GM23248 (cell line): ENCODE measurements around the gene ISL2. TPM values are rescaled to one million over a fixed set of nuclear protein-coding genes. Genes with fewer than 3 reads are reported as not detected.

Experiments used
- DNase-seq: peaks from one replicate; pipeline ENCODE4 v3.0.0-alpha.2; 2015
- H2AFZ ChIP-seq: fragments of 200-600 bp; sonication (generic); 2 replicates; pipeline ENCODE4 v1.6.1; 2016; ENCODE audit warnings: antibody characterized with exemption
- H3F3A ChIP-seq: fragments of 200-600 bp; sonication (generic); 2 replicates; pipeline ENCODE4 v1.6.1; 2016; ENCODE audit warnings: mild to moderate bottlenecking, antibody characterized with exemption, mixed run types; ENCODE audit not compliant: insufficient read depth
- H3K27ac ChIP-seq: fragments of 200-600 bp; sonication (generic); 2 replicates; pipeline ENCODE4 v1.5.1; 2016; ENCODE audit warnings: mild to moderate bottlenecking
- H3K27me3 ChIP-seq: fragments of 200-600 bp; sonication (generic); replicated peaks from 2 replicates; pipeline ENCODE4 v1.6.1; 2016; ENCODE audit warnings: mild to moderate bottlenecking; ENCODE audit not compliant: insufficient read depth
- H3K36me3 ChIP-seq: fragments of 200-600 bp; sonication (generic); 2 replicates; pipeline ENCODE4 v1.6.1; 2016; ENCODE audit warnings: low read depth, mild to moderate bottlenecking
- H3K4me1 ChIP-seq: fragments of 200-600 bp; sonication (generic); 2 replicates; pipeline ENCODE4 v1.6.1; 2016; ENCODE audit warnings: mild to moderate bottlenecking; ENCODE audit not compliant: insufficient read depth
- H3K4me2 ChIP-seq: fragments of 200-600 bp; sonication (generic); one replicate; pipeline ENCODE4 v1.6.1; 2016; ENCODE audit warnings: mild to moderate bottlenecking; ENCODE audit not compliant: unreplicated experiment
- H3K4me3 ChIP-seq: fragments of 200-600 bp; sonication (generic); 2 replicates; pipeline ENCODE4 v1.5.1; 2016; ENCODE audit warnings: mild to moderate bottlenecking
- H3K79me2 ChIP-seq: fragments of 200-600 bp; sonication (generic); 2 replicates; pipeline ENCODE4 v1.6.1; 2016; ENCODE audit warnings: mild to moderate bottlenecking; ENCODE audit not compliant: insufficient read depth
- H3K9ac ChIP-seq: fragments of 200-600 bp; sonication (generic); 2 replicates; pipeline ENCODE4 v1.6.1; 2016; ENCODE audit warnings: mild to moderate bottlenecking
- H3K9me2 ChIP-seq: fragments of 200-600 bp; sonication (generic); 2 replicates; pipeline ENCODE4 v1.6.1; 2016; ENCODE audit warnings: mixed run types, mild to moderate bottlenecking, moderate library complexity; ENCODE audit not compliant: insufficient read depth
- H3K9me3 ChIP-seq: fragments of 200-600 bp; sonication (generic); one replicate; pipeline ENCODE4 v1.6.1; 2017; ENCODE audit warnings: low read depth
- H4K20me1 ChIP-seq: fragments of 200-600 bp; sonication (generic); 2 replicates; pipeline ENCODE4 v1.6.0; 2016; ENCODE audit not compliant: insufficient read depth
- EZH2 ChIP-seq: fragments of 200-600 bp; sonication (generic); IDR thresholded peaks from 2 replicates; pipeline ENCODE4 v1.6.1; 2018; ENCODE audit warnings: antibody characterized with exemption, mild to moderate bottlenecking; ENCODE audit not compliant: insufficient read depth, poor library complexity, severe bottlenecking
- EZH2phosphoT487 ChIP-seq: fragments of 200-600 bp; sonication (generic); IDR thresholded peaks from 2 replicates; pipeline ENCODE4 v1.6.1; 2018; ENCODE audit warnings: antibody characterized with exemption, moderate library complexity, mild to moderate bottlenecking, low read depth; ENCODE audit not compliant: insufficient read depth
- WGBS, 2 experiments: methylation state at CpG; one replicate each; pipeline ENCODE4 v1.1.6; 2015 to 2017; ENCODE audit warnings: low lambda C conversion rate in 2 of 2, low coverage in 1 of 2; ENCODE audit errors: missing lambda C conversion rate in 2 of 2; 5-methylcytosine and 5-hydroxymethylcytosine counted together
- in situ Hi-C: fragments of 300-500 bp; cut with MboI; formaldehyde crosslinking; loops from 2 replicates; pipeline ENCODE4 v1.15.0; 2020
- polyA plus RNA-seq: library from polyadenylated mRNA; unstranded; fragments of >200 nt; fragmentation: Nextera tagmentation; extraction: Ambion mirVana; gene quantifications from 2 replicates; pipeline ENCODE4 v1.2.1, GENCODE V29; 2016
- total RNA-seq: library from RNA; depleted of rRNA; stranded (reverse); fragments of >200 nt; shearing (Covaris generic); gene quantifications from 2 replicates; pipeline ENCODE4 v1.2.3, GENCODE V29; 2014

The ISL2 gene
- total and polyA plus RNA-seq, 2 experiments from 2014 or later, result 0.98 to 2.2 TPM

DNA sequence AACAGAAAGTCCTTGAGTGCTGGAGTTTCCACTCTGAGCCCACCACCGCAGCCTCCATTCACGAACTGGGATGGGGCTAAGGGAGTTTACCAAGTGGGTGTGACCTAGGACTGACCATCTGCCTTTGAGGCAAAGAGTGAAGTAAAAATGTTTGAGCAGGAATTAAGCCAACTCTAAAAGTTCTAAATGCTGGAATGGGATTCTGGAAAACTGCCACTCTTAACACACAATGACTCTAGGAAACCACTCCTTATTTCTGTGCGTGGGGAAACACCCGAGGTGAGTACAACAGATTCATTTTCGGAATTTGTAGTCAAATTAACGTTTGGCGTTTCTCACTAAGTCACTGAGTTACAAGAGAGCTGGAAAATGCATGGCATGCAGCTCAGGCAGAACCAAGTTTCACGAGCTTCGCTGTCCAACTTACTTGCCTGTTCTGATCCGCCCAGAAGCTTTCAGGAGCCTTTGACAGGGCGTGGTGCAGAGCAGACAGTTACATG lies 31.6 kb downstream of the ISL2 start:
- no peak overlapping the region for H3K4me3 ChIP-seq
- no peak overlapping the region for H2AFZ ChIP-seq
- H3K9ac ChIP-seq, result no peak overlapping the region
- no peaks in the 10 kb centered on the region for H3K4me1 ChIP-seq
- H3K9me2 ChIP-seq, result no peaks in the 10 kb centered on the region
- in situ Hi-C loops, result no loop called here
- H3K27me3 ChIP-seq, result no peaks in the 10 kb centered on the region
- no peak overlapping the region for H3K27ac ChIP-seq
- H3F3A ChIP-seq, result no peaks in the 10 kb centered on the region
- H3K9me3 ChIP-seq, result no peaks in the 10 kb centered on the region
- DNase-seq, result no peak
- TF ChIP-seq EZH2 (no peak), EZH2phosphoT487 (no peak)
- H3K36me3 ChIP-seq, result no peaks in the 10 kb centered on the region
- no peaks in the 10 kb centered on the region for H4K20me1 ChIP-seq
- no peak overlapping the region for H3K4me2 ChIP-seq
- H3K79me2 ChIP-seq, result no peaks in the 10 kb centered on the region
- WGBS, 2 experiments, result 75 to 79% methylated on average over 11 of the region's 11 CpGs

DNA sequence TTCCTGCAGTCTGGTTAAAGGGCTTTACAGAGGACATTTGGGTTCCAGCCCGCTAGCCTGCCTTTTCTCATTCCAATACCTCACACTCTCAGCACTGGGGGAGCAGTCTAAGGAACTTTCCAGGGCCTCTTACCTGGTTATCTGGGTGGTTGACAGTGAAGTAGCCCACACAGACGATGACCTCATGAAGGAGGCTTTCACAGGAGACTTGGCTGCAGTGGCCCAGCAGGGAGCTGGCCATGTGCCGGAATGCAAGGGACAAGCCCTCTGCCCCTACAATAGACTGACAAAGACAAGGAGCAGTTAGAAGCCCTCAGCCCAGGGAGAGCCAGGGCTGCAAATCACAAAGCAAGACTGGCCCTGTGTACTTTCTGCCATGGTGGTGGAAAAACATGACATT lies 39.5 kb downstream of the ISL2 start:
- no peak for TF ChIP-seq EZH2phosphoT487
- no peak for TF ChIP-seq EZH2
- Histone ChIP-seq H3K79me2 (no peaks in the 10 kb centered on the region), H4K20me1 (no peaks in the 10 kb centered on the region), H3K9me3 (no peaks in the 10 kb centered on the region), H3K4me2 (no peak overlapping the region), H3K9me2 (no peaks in the 10 kb centered on the region), H3K4me1 (no peaks in the 10 kb centered on the region), H3K27ac (no peak overlapping the region), H3K36me3 (no peaks in the 10 kb centered on the region), H3K9ac (no peak overlapping the region), H3F3A (no peaks in the 10 kb centered on the region), H2AFZ (no peak overlapping the region), H3K27me3 (no peaks in the 10 kb centered on the region), H3K4me3 (no peak overlapping the region)
- no peak for DNase-seq
- WGBS, 2 experiments, result 97 to 100% methylated on average over 3 of the region's 3 CpGs
- in situ Hi-C loops, result no loop called here

DNA sequence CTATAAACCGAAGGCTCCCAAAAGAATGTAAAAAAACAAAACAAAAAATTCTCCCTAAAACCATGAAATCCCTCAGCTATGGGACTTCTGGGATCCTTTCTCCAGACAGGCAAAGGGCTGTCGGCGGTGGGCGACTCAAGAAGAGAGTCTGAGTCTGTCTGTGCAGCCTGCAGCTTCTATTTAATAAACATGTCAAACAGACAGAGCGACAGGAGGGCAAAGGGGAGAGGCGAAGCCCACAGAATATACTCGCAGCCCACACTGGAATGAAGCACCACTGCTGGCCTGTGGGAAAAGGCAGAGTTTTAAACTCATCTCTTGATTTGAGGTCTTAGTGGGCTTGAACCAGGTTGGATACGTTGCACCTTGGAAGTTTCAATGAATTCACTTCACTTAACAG lies 40.2 kb downstream of the ISL2 start:
- Histone ChIP-seq H3K27me3 (no peaks in the 10 kb centered on the region), H3K9me3 (no peaks in the 10 kb centered on the region), H3K9ac (no peak overlapping the region), H3K4me1 (no peaks in the 10 kb centered on the region), H3F3A (no peaks in the 10 kb centered on the region), H3K27ac (no peak overlapping the region), H3K9me2 (no peaks in the 10 kb centered on the region), H3K4me2 (no peak overlapping the region), H4K20me1 (no peaks in the 10 kb centered on the region), H3K4me3 (no peak overlapping the region), H2AFZ (no peak overlapping the region), H3K36me3 (no peaks in the 10 kb centered on the region), H3K79me2 (no peaks in the 10 kb centered on the region)
- 82 to 86% methylated on average over 8 of the region's 8 CpGs for WGBS, 2 experiments
- no peak for DNase-seq
- in situ Hi-C loops, result no loop called here
- TF ChIP-seq EZH2phosphoT487 (no peak), EZH2 (no peak)

DNA sequence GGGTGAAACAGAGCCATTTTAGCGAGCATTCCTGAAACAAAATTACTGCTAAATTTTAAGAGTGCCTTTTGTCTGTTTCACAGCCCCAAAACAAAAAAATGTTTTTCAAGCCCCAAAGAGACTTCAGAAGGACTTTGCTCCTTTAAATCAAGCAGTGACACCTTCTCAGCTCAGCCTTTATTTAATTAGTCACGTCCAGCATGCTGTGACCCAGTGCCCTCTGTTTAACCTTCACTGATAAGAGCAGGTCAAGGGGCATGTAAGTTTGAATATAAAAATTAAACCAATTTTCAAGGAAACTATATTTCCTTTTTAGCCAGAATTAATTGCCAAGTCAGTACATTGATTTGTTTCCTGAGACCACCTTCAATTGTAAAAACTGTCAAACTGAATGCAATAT lies 40.6 kb downstream of the ISL2 start:
- Histone ChIP-seq H3K9ac (no peak overlapping the region), H2AFZ (no peak overlapping the region), H3K9me3 (no peaks in the 10 kb centered on the region), H3K79me2 (no peaks in the 10 kb centered on the region), H3K4me3 (no peak overlapping the region), H3K27ac (no peak overlapping the region), H3K9me2 (no peaks in the 10 kb centered on the region), H3K36me3 (no peaks in the 10 kb centered on the region), H3K27me3 (no peaks in the 10 kb centered on the region), H3K4me1 (no peaks in the 10 kb centered on the region), H3K4me2 (no peak overlapping the region), H3F3A (no peaks in the 10 kb centered on the region), H4K20me1 (no peaks in the 10 kb centered on the region)
- DNase-seq, result no peak
- in situ Hi-C loops, result no loop called here
- TF ChIP-seq EZH2phosphoT487, result no peak
- TF ChIP-seq EZH2, result no peak
- WGBS, 2 experiments, result 29 to 48% methylated on average over 2 of the region's 2 CpGs

DNA sequence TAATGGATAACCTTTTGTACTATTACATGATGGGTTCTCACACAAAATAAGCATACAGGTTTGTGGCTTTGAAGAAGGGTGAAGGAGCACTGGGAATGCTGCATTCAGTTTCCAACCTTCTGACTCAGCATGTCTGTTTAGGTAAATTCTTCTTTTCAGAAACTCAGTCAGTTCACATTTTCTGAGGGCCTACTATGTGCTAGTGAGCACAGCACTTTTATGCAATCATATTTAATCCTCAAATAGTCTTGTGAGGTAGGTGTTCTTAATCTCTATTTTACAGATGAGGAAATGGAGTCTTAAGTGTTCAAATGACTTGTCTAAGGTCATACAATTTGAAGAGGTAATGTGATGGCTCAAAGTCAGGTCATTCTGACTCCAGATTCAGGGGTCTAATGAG lies 41.2 kb downstream of the ISL2 start:
- H3K27ac ChIP-seq, result no peak overlapping the region
- DNase-seq, result no peak
- in situ Hi-C loops, result no loop called here

More for the DNA sequence above, 41.2 kb downstream of the ISL2 start:
- no peak overlapping the region for H3K4me3 ChIP-seq
- no peaks in the 10 kb centered on the region for H3K9me2 ChIP-seq
- H3F3A ChIP-seq, result no peaks in the 10 kb centered on the region
- no peaks in the 10 kb centered on the region for H3K36me3 ChIP-seq
- no peaks in the 10 kb centered on the region for H4K20me1 ChIP-seq
- H3K9me3 ChIP-seq, result no peaks in the 10 kb centered on the region
- no peak overlapping the region for H2AFZ ChIP-seq
- no peak overlapping the region for H3K4me2 ChIP-seq
- no peaks in the 10 kb centered on the region for H3K79me2 ChIP-seq
- TF ChIP-seq EZH2phosphoT487 (no peak), EZH2 (no peak)
- no peak overlapping the region for H3K9ac ChIP-seq
- no peaks in the 10 kb centered on the region for H3K4me1 ChIP-seq
- no peaks in the 10 kb centered on the region for H3K27me3 ChIP-seq
